Measurements from ENCODE around the gene SAP30L. TPM values are rescaled to one million over a fixed set of nuclear protein-coding genes. Genes with fewer than 3 reads are reported as not detected.

Gene SAP30L
- polyA plus RNA-seq, 1 donor (not counting 4 experiments of a cell fraction or from before 2014, with no cell fraction given) = 42.1 TPM

- H3K4me3 ChIP-seq (ENCODE audit: control insufficient read depth in 2 of 3, extremely low read depth in 1 of 3, insufficient read depth in 2 of 3, low read depth in 1 of 3, low read length in 3 of 3) = peak within 1 kb of the TSS; percentile 3 to 30 (median 13)
- H3K27ac ChIP-seq (ENCODE audit: control insufficient read depth, insufficient read depth, low read length) = no peak within 1 kb of the TSS
- DNase-seq (ENCODE audit: low read depth, low spot score) (no peak), FAIRE-seq (no peak)
- no peaks in the 10 kb centered on the region for H3K36me3 ChIP-seq (ENCODE audit: control insufficient read depth in 2 of 2, extremely low read depth in 1 of 2, insufficient read depth in 2 of 2, low read length in 2 of 2)
- no peaks in the 10 kb centered on the region for H4K20me1 ChIP-seq (ENCODE audit: control insufficient read depth, extremely low read depth, insufficient read depth, low read length)
- no peaks in the 10 kb centered on the region for H3K9me1 ChIP-seq (ENCODE audit: control insufficient read depth, extremely low read depth, insufficient read depth, low read length)
- H2AFZ ChIP-seq (ENCODE audit: control insufficient read depth, low read length) = no peak within 1 kb of the TSS
- TF ChIP-seq EZH2 (IDR thresholded peaks at IDR 0.05; ENCODE audit: low read length) (no peak), CTCF (optimal IDR thresholded peaks at IDR 0.05 in 1 of 3, IDR thresholded peaks at IDR 0.05 in 1 of 3, conservative IDR thresholded peaks at IDR 0.05 in 1 of 3; ENCODE audit: extremely low read depth in 1 of 3, insufficient read depth in 2 of 3, low read length in 3 of 3) (no peak)
- peaks cover 99% of the 10 kb centered on the region for H3K27me3 ChIP-seq (ENCODE audit: control insufficient read depth, extremely low read depth, insufficient read depth, low read length)
- H3K9ac ChIP-seq (ENCODE audit: control insufficient read depth, extremely low read depth, insufficient read depth, low read length) = no peak within 1 kb of the TSS
- no peaks in the 10 kb centered on the region for H3K9me3 ChIP-seq (ENCODE audit: control insufficient read depth, low read depth, low read length)
- dilution Hi-C loops (cut with MboI; ENCODE audit: extremely low pct_ligation_motif_present, low sequenced_read_pairs) = loop anchor here (10.0 kb wide), 1 partner anchor 127 kb away; no protein-coding TSS in a partner anchor
- no peaks in the 10 kb centered on the region for H3K79me2 ChIP-seq (ENCODE audit: control insufficient read depth, insufficient read depth, low read length)
- H3K4me2 ChIP-seq (ENCODE audit: control insufficient read depth, extremely low read depth, insufficient read depth, low read depth, low read length) = peak within 1 kb of the TSS; percentile 63
- H3K4me1 ChIP-seq (ENCODE audit: control insufficient read depth, extremely low read depth, insufficient read depth, low read length) = peaks cover 2% of the 10 kb centered on the region
Measured at GRCh38 chr5:154478224-154478565, 32.4 kb downstream of the SAP30L start, which contains the start of gene HAND1. HAND1 (minus strand) TSS chr5:154478227; CDS start chr5:154478008, 219 bp downstream.

- Histone ChIP-seq H4K20me1 (ENCODE audit: control insufficient read depth, extremely low read depth, insufficient read depth, low read length) (no peaks in the 10 kb centered on the region), H3K4me3 (ENCODE audit: control insufficient read depth in 2 of 3, extremely low read depth in 1 of 3, insufficient read depth in 2 of 3, low read depth in 1 of 3, low read length in 3 of 3) (no peak overlapping the region), H3K27me3 (ENCODE audit: control insufficient read depth, extremely low read depth, insufficient read depth, low read length) (peaks cover 99% of the 10 kb centered on the region), H3K4me1 (ENCODE audit: control insufficient read depth, extremely low read depth, insufficient read depth, low read length) (peaks cover 2% of the 10 kb centered on the region), H3K9me1 (ENCODE audit: control insufficient read depth, extremely low read depth, insufficient read depth, low read length) (no peaks in the 10 kb centered on the region), H3K36me3 (ENCODE audit: control insufficient read depth in 2 of 2, extremely low read depth in 1 of 2, insufficient read depth in 2 of 2, low read length in 2 of 2) (no peaks in the 10 kb centered on the region), H3K79me2 (ENCODE audit: control insufficient read depth, insufficient read depth, low read length) (no peaks in the 10 kb centered on the region), H3K9me3 (ENCODE audit: control insufficient read depth, low read depth, low read length) (no peaks in the 10 kb centered on the region), H3K4me2 (ENCODE audit: control insufficient read depth, extremely low read depth, insufficient read depth, low read depth, low read length) (peak overlapping the region; percentile 50), H3K9ac (ENCODE audit: control insufficient read depth, extremely low read depth, insufficient read depth, low read length) (no peak overlapping the region), H2AFZ (ENCODE audit: control insufficient read depth, low read length) (no peak overlapping the region), H3K27ac (ENCODE audit: control insufficient read depth, insufficient read depth, low read length) (no peak overlapping the region)
- dilution Hi-C loops (cut with MboI; ENCODE audit: extremely low pct_ligation_motif_present, low sequenced_read_pairs) = loop anchor here (10.0 kb wide), 1 partner anchor 126 kb away; no protein-coding TSS in a partner anchor
- DNase-seq (ENCODE audit: low read depth, low spot score) (no peak), FAIRE-seq (no peak)
- no peak for TF ChIP-seq CTCF (optimal IDR thresholded peaks at IDR 0.05 in 1 of 3, IDR thresholded peaks at IDR 0.05 in 1 of 3, conservative IDR thresholded peaks at IDR 0.05 in 1 of 3; ENCODE audit: extremely low read depth in 1 of 3, insufficient read depth in 2 of 3, low read length in 3 of 3)
- peak; percentile 90 for TF ChIP-seq EZH2 (IDR thresholded peaks at IDR 0.05; ENCODE audit: low read length)
Measured at GRCh38 chr5:154478752-154479159, 33.0 kb downstream of the SAP30L start.

Data from keratinocyte (primary cell).